Gastrocnemius medialis (tissue), 4 donors: ENCODE measurements around the gene C14orf180.

Experiments used
- POLR2A ChIP-seq, 2 donors: fragments of 450-650 bp; IDR thresholded peaks; one replicate each; pipeline ENCODE4 v1.6.1; 2017; ENCODE audit warnings: antibody characterized with exemption in 2 of 2, mild to moderate bottlenecking in 2 of 2, moderate library complexity in 2 of 2
- TF ChIP-seq, protein P1 (sequence below), 5 experiments: fragments of 450-650 bp in 3 of 5; fragments of 200-600 bp in 2 of 5; sonication (generic) in 2 of 5; IDR thresholded peaks in 4 of 5; conservative IDR thresholded peaks in 1 of 5; 1 replicate in 4 of 5; 2 replicates in 1 of 5; pipeline ENCODE4 v1.5.1; 2016 to 2019; ENCODE audit warnings: antibody characterized with exemption in 5 of 5, mild to moderate bottlenecking in 3 of 5, moderate library complexity in 3 of 5

- TF ChIP-seq, protein P1, sequence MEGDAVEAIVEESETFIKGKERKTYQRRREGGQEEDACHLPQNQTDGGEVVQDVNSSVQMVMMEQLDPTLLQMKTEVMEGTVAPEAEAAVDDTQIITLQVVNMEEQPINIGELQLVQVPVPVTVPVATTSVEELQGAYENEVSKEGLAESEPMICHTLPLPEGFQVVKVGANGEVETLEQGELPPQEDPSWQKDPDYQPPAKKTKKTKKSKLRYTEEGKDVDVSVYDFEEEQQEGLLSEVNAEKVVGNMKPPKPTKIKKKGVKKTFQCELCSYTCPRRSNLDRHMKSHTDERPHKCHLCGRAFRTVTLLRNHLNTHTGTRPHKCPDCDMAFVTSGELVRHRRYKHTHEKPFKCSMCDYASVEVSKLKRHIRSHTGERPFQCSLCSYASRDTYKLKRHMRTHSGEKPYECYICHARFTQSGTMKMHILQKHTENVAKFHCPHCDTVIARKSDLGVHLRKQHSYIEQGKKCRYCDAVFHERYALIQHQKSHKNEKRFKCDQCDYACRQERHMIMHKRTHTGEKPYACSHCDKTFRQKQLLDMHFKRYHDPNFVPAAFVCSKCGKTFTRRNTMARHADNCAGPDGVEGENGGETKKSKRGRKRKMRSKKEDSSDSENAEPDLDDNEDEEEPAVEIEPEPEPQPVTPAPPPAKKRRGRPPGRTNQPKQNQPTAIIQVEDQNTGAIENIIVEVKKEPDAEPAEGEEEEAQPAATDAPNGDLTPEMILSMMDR (IDR thresholded peaks at IDR 0.05 in 4 of 5, conservative IDR thresholded peaks at IDR 0.05 in 1 of 5) = no peak
- no peak for TF ChIP-seq POLR2A (IDR thresholded peaks at IDR 0.05)
Measured at GRCh38 chr14:104564744-104565679, 14.6 kb upstream of the C14orf180 start.
